HG03558 (cell line): ENCODE results near the gene SPPL2B.

Source experiments
- ATAC-seq: cut with Tn5 transposase; IDR thresholded peaks from one replicate; pipeline ENCODE4 v1.9.1; 2021; ENCODE audit warnings: moderate number of reproducible peaks; ENCODE audit not compliant: unreplicated experiment; ENCODE audit errors: extremely low read depth

SPPL2B gene

DNA sequence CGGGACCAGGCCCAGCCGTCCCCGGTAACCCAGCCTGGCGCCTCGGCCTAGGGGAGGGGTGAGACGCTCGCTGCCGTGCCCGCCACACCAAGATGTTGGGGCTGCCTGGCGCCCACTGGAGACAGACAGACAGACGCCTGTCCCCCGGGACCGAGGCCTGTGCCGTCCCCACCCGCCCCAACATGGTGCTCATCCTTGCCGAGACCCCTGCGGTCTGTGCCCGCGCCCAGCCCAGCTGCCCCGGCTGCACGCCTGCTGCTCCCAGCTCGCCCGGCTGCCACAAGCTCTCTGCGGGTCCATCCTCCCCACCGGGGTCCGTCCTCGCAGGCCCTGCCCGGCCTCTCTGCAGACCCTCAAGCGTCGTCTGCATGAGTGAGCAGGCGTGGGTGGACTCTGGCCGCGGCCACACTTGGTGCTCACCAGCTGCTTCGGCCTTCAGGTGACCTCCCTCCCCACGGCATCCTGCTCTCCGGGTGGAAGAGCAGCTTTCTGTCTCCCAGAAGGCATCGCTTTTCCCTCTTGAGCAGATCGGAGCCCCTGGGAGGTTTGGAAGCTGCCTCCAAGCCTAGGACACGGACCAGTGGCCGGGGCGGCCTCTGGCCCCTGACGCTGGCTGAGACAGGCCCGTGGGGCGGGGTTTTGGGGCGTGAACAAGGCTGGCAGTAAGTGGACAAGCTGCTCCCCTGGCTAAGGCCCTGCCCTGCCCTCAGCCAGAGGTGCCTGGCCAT, 24.8 kb downstream of the SPPL2B start:
- no peak for ATAC-seq

DNA sequence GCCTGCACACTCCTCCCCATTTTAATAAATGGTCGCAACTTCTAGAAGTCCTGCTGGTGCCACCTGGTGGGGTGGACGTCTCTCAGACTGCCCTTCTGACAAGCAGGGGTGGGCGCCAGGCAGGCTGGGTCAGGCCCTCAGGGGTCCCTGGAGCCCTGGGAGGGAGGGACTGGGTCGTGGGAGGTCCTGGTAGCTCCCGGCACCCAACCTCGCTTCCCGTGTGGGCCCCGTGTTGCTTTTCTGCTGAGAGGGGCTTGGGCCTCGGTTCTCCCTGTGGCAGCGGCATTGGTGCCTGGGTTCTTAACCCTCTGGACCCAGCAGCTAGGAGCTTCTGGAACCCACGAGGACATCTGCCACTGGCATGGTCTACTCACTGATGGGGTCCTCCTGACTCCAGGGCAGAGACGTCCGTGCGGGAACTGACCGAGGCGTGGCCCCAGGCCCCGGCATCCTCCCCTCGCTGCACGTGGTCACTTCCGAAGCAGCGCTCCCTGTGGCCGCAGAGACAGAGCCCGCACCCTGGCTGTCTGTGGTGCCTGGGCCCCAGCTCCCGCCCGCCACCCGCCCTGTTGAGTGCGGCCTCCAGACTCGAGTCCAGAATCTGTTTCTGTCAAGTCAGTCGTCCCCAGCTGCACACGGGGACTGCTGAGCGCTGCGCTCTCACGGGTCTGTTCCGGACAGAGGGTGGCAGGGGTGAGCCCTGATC, 25.6 kb downstream of the SPPL2B start:
- no peak for ATAC-seq

DNA sequence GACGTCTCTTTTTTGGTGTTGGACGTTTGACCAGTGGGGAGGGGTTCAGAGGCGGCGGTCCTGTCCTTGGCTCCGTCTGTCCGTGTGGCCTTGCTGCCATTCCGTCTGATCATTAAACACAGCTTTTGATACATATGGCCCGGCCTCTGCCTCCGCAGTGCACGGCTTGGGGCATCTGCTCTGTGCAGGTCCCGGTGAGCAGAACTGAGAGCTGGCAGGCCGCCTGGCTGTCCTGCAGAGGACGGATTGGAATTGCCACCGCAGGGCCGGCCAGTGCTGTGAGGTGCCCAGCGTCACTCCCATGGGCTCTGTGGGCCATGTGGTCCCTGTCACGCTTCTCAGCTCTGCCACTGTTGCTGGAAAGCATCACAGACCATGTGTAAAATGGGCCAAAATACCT, 26.2 kb downstream of the SPPL2B start:
- no peak for ATAC-seq

DNA sequence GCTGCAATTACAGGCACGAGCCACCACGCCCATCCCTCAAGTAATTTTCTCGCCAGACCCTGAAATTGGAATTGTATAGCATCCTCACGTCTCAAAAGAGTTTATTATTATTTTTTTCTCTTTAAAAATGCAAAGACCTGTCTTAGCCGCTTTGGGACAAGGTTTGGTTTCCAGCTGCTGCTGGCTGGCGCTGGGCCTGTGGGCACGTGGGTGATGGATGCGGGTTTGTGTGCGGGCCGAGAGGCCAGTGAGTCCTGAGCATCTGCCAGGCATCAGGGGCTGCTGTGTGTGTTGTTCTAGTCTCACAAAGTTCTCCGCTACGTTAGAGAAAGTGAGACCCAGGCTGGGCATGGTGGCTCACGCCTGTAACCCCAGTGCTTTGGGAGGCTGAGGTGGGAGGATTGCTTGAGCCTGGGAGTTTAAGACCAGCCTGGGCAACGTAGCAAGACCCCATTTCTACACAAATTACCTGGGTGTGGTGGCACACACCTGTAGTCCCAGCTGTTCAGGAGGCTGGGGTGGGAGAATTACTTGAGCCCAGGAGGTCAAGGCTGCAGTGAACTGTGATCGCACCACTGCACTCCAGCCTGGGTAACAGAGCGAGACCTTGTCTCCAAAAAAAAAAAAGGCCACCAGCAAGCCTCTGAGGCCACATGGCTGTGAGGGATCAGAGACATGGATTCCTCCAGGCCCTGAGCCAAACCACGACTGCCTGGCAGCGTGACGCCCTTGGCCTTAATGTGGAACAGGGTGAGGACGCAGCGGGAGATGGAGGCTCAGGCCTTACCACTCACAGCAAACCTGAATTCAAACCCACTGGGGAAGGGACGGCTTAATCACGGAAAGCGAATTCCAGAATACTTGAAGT, 26.9 kb downstream of the SPPL2B start:
- no peak for ATAC-seq

DNA sequence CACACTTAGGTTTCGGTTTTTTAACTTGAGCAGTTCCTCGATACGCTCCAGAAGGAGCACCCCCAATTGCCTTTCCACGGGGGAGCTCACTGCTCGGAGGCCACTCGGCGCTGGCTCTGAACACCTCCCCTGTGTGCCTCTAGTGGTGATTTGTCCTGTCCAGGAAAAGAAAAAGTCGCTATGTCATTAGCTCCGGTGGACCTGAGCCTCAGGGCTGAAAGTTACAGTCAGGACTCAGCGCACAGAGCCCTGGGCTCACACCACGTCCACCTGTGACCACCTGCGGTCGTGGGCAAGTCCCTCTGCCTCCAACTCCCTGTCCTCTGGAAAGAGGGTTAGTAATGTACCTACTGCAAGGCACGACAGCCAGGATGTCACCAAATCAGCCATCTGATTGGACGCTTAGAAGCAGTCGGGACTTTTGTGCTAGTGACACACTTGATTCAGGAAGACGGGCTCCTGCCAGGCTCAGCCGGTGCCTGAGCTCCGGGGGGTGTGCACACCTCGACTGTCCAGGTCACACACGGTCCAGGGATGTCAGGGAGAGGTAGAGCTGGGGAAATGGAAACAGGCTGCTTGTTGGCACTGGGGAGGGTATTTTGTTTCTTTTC, 27.7 kb downstream of the SPPL2B start:
- ATAC-seq, result no peak

DNA sequence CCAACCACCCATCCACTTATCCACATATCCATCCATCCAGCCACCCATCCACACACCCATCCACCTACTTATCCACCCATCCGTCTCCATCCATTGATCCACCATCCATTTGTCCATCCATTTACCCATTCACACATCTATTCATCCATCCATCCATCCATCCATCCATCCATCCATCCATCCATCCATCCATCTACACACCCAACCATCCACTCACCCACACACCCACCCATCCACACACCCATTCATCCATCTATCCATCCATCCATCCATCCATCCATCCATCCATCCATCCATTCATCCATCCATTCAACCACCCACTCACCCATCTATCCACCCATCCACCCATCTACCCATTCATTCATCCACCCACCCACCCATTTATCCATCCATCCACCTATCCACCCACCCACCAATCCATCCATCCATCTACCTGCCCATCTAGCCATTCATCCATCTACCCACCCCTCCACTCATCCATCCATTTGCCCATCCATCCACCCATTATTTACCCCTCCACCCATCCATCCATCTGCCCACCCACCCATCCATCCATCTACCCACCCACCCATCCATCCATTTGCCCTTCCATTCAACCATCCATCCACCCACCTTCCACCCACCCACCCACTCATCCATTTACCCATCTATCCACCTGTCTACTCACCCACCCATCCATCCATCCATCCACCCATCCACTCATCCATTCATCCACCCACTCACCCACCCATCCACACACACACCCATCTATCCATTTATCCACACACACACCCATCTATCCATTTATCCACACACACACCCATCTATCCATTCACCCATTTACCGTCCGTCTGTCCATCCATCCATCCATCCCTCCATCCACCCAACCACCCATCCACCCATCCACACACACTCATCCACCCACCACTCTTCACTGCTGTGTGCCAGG, 29.1 kb downstream of the SPPL2B start:
- no peak for ATAC-seq

DNA sequence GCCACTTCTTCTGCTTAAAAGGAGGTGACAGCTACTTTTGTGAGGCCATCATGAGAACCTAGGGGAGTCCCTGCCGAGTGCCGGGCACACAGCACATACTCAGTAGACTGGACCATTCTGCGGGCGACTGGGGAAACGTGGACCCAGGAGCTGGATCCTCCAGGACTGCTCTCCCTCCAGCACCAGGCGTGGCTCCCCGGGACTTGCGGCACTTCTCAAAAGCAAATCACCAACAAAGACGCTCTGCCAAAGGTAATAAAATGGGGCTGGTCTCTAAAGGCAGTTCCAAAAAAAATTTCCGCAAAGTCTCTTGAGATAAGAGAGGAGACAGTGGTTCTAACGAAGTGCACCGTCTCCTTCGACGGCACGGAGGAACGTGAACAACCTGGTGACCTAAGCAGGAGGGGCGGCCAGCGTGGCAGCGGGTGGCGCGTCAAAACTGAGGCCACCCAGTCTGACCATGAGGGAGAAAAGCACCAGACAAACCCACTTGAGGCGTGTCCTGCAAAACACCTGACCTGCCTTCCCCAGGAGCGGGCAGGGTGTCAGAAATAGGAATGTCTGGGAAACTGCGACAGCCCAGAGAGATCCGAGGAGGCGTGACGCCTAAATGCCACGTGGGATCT, 30.2 kb downstream of the SPPL2B start:
- ATAC-seq, result no peak

DNA sequence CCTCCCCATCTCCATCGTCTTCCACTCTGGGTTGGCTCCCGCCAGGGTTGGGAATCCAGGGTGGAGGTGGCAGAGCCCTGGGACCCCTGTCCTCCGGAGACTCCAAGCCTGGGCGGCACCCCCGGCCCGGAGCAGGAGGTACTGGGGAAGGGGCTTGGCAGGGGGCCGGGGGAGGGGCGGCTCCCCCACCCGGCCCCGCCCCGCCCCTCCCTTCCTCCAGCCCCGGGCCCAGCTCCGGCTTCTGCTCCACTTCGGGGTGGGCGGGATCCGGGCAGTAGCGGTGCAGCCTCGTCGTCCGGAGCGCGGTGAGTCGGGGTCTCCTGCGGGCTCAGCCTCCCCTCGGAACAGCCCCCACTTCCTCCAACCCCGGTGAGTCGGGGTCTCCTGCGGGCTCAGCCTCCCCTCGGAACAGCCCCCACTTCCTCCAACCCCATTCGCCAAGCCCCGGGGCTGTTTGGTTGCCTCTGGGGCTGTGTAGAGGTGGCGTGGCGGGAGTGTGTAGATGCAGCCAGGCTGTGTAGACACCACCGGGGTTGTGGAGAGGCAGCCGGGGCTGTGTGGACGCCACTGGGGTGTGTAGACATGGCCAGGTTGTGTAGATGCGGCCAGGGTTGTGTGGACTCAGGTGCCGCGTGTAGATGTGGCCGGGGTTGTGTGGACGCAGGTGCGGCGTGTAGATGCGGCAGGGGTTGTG, 31.7 kb downstream of the SPPL2B start, which contains the start of gene TMPRSS9:
Gene TMPRSS9 (plus strand): TSS at position 274 of the 694 bp plus-strand sequence. CDS start 29,521 bp downstream, outside the sequence.
- no peak for ATAC-seq

DNA sequence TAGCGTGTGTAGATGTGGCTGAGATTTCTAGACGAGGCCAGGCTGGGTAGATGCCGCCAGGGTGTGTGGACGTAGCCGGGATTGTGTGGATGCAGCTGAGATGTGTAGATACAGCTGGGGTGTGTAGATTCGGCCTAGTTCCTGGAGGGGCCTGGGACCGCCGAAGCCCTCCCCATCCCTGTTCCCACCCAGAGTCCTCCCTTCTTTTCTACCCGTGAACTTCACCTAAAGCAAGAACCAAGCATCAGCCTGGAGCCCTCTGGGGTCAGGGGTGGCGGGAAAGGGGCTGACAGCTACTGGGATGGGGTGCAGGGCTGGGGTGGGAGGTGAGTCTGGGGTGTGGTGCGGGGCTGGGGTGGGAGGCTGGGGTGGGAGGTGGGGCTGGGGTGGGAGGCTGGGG, 32.3 kb downstream of the SPPL2B start:
- ATAC-seq, result no peak

DNA sequence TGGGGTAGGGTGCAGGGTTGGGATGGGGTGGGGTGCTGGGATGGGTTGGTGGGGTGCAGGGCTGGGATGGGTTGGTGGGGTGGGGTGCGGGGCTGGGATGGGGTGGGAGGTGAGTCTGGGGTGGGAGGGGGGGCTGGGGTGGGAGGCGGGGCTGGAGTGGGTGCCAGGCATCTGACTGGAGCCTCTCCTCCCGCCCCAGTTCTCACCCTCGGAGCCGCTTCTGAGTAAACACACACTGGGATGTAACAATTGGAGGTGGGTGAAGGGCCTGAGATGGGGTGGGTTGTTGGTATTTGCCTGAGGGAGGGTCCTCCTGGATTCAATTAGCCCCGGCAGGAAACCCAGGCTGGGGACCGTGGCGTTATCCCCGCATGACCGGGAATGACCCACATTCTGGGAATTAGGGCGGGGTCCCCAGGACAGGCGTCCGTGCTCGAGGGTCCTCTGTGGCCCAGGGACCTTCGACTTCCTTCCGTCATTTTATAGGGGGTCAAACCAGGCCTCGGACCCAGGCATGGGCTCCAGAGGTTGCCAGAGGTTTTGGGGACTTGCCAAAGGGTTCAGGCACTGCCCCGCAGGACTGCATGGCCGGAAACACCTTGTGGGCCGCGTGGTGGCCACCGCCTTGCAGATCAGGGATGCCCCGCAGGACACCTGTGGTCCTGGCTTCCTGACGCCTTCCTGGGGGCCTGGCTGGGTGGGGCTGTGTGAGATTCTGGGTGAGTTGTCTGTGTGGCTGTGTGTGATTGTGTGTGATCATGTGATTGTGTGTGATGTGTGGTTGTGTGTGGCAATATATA, 33.0 kb downstream of the SPPL2B start:
- no peak for ATAC-seq

DNA sequence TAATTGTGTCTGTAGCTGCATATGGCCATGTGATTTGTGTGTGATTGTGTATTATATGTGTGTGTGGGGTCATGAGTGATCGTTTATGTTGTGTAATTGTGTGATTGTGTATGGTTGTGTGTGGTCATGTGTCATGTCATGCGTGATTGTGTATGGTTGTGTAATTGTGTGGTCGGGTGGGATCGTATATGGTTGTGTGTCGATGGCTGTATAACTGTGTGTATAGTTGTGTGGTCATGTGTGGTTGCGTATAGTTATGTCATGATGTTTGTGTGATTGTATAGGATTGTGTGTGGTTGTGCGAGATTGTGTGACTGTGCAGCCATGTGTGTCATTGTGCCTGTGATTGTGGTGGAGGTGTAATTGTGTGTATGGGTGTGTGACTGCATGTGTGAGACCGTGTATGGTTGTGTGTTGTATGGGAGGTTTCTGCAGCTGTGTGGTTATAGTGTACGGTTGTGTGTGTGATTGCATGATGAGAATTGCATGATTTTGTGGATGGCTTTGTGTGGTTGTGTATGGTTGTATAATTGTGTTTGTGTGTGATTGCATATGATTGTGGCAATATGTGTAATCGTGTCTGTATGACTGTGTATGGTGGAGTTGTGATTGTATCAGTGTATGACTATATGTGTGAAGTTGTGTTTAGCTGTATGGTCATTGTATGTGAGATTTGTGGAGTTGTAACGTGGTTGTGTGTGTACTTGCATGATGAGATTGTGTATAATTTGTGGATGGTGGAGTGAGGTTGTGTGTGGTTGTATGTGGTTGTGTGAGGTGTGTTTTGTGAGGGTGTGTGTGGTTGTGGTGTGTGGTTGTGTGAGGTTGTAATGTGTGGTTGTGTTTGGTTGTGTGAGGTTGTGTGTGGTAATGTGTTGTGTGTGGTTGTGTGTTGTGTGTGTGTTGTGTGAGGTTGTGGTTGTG, 33.8 kb downstream of the SPPL2B start:
- ATAC-seq, result no peak

DNA sequence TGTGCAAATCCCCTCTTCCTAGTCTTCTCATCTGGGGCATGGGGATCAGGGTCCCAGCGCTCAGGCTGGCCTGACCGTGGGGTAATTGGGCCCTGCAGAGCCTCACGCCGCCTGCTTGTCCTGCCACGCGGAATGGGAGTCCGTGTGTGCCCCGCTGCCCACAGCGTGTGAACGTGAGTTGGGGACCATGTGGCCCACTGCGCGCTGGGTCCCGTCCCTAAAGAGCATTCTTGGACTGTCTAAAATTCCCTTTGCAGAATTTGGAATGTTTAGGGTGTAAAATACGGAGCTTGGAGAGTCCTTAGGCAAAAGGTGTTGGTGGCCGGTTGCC, 34.5 kb downstream of the SPPL2B start:
- no peak for ATAC-seq

DNA sequence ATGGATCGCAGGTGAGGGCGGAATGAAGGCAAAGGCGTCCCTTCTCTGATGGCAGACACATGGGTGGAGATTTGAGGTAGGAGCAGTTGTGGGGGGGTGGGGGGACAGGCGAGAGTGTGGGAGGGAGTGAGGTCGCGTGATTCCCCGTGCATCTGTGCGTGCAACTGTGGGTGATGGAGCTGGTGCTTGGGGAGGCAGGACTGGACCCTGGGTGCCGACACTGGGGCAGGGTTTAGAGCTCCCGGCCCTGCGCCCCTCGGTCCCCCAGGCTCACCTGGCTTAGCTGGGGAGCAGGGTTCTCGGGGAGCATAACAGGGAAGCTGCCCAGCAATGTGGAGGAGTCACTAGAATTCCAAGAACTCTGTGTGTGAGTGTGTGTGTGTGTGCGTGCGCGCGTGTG, 34.9 kb downstream of the SPPL2B start:
- ATAC-seq, result no peak

DNA sequence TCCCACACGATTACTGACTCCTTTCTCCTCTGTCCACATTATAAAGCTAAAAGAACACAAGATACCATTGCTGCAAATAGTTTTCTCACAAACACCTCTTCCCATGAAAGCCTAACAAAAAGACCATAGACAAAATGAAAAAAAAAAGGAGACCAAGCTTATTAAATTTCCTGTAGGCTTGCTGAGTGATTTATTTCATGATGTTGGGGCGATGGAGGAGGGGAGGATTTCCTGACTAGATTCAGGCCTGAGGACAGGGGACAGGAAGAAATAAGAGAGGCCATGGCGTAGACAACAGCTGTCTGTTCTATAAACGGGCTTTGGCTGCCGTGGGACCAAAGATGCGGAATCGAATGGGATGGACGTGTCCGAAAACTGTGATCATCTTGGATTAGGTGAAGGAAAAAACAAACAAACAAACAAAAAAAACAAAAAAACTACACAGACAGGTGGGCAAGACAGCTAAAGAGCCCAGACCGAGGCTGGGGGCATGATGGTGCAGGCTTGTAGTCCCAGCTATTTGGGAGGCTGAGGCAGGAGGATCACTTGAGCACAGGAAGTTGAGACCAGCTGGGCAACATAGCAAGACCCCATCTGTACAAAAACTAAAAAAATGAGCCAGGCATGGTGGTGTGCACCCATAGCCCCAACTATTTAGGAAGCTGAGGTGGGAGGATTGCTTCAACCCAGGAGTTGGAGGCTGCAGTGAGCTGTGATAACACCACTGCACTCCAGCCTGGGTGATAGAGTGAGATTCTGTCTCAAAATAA, 36.9 kb downstream of the SPPL2B start:
- ATAC-seq, result no peak

DNA sequence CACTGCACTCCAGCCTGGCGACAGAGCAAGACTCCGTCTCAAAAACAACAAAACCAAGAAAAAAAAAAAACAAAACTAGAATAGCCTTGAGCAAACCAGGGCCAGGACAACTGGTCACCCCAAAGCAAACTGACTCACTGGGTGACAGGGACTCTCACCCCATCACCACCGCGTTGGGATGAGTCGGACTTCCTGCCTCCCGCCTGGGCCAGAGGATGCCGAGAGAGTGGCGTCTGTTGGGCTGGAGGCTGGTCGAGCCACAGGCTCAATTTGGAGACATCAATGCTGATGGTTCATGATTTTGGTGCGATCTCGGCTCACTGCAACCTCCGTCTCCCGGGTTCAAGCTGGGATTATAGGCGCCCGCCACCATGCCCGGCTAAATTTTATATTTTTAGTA, 43.2 kb downstream of the SPPL2B start:
- no peak for ATAC-seq

DNA sequence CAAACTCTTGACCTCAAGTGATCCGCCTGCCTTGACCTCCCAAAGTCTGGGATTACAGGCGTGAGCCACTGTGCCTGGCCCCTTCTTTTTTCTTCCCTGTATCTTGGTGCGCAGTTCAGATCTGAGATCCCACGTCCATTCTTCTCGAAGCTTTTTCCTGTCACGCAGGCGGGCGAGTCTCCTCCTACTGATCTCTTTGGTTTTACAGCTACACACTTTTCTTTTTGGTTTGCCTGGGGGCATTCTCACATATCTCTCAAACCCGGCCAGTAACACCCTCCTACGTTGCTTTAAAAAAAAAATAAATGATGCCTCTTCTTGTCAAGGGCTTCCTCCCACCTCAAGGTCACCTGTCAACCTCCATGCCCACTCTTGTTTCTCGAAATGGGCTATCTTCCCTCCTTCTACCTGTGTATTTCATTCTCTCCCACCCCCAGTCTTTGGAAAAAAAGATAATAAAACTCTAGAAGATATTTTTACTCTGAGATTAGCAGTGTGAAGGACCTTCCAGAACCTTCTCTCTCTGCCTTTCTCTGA, 43.7 kb downstream of the SPPL2B start:
- no peak for ATAC-seq
